Cortex of kidney (tissue), 1 donor: ENCODE measurements around the gene LVRN.

Experiments used
- DNase-seq: peaks from one replicate; lab custom pipeline; 2025; lab: John Stamatoyannopoulos, UW

Gene LVRN

GRCh38 chr5:115956957-115957356, 5.3 kb upstream of the LVRN start:
- DNase-seq, result no peak

- no peak for DNase-seq
Observed at GRCh38 chr5:115961381-115962238, 665 bp upstream of the LVRN start.

- DNase-seq, result no peak
Observed at GRCh38 chr5:115962565-115963402, 509 bp downstream of the LVRN start.

- DNase-seq, result no peak
Observed at GRCh38 chr5:115963566-115963965, 1.3 kb downstream of the LVRN start.

GRCh38 chr5:115968770-115969169, 6.5 kb downstream of the LVRN start:
- no peak for DNase-seq

- no peak for DNase-seq
Observed at GRCh38 chr5:115977096-115977495, 14.8 kb downstream of the LVRN start.

- DNase-seq, result no peak
Observed at GRCh38 chr5:115977988-115978387, 15.7 kb downstream of the LVRN start.

GRCh38 chr5:115978779-115979178, 16.5 kb downstream of the LVRN start:
- DNase-seq, result no peak

GRCh38 chr5:115979201-115980041, 17.1 kb downstream of the LVRN start:
- no peak for DNase-seq

GRCh38 chr5:115983519-115983918, 21.2 kb downstream of the LVRN start:
- DNase-seq, result no peak

- DNase-seq, result no peak
Observed at GRCh38 chr5:115985802-115986757, 23.8 kb downstream of the LVRN start.

GRCh38 chr5:115988002-115988401, 25.7 kb downstream of the LVRN start:
- no peak for DNase-seq

GRCh38 chr5:115992848-115993350, 30.6 kb downstream of the LVRN start:
- DNase-seq, result no peak

- no peak for DNase-seq
Observed at GRCh38 chr5:115995351-115995750, 33.1 kb downstream of the LVRN start.

- DNase-seq, result no peak
Observed at GRCh38 chr5:116002116-116002906, 40.0 kb downstream of the LVRN start.

- DNase-seq, result no peak
Observed at GRCh38 chr5:116004248-116004647, 42.0 kb downstream of the LVRN start.

GRCh38 chr5:116009806-116010205, 47.5 kb downstream of the LVRN start:
- no peak for DNase-seq

- DNase-seq, result no peak
Observed at GRCh38 chr5:116011046-116011445, 48.8 kb downstream of the LVRN start.

GRCh38 chr5:116013207-116013785, 51.0 kb downstream of the LVRN start:
- DNase-seq, result no peak

GRCh38 chr5:116013936-116014335, 51.7 kb downstream of the LVRN start:
- DNase-seq, result no peak
